GM21737 (cell line): ENCODE data around the gene TACR1.
"Not testable (repeated sequence)": the region's sequence is repeated elsewhere in the genome, so short reads cannot be mapped to it uniquely, and the experiment has no call there.

ENCODE experiments used
- ATAC-seq: cut with Tn5 transposase; IDR thresholded peaks from one replicate; pipeline ENCODE4 v1.9.1; 2021; ENCODE audit warnings: mild to moderate bottlenecking, moderate library complexity; ENCODE audit not compliant: unreplicated experiment

TACR1 gene, protein sequence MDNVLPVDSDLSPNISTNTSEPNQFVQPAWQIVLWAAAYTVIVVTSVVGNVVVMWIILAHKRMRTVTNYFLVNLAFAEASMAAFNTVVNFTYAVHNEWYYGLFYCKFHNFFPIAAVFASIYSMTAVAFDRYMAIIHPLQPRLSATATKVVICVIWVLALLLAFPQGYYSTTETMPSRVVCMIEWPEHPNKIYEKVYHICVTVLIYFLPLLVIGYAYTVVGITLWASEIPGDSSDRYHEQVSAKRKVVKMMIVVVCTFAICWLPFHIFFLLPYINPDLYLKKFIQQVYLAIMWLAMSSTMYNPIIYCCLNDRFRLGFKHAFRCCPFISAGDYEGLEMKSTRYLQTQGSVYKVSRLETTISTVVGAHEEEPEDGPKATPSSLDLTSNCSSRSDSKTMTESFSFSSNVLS

DNA sequence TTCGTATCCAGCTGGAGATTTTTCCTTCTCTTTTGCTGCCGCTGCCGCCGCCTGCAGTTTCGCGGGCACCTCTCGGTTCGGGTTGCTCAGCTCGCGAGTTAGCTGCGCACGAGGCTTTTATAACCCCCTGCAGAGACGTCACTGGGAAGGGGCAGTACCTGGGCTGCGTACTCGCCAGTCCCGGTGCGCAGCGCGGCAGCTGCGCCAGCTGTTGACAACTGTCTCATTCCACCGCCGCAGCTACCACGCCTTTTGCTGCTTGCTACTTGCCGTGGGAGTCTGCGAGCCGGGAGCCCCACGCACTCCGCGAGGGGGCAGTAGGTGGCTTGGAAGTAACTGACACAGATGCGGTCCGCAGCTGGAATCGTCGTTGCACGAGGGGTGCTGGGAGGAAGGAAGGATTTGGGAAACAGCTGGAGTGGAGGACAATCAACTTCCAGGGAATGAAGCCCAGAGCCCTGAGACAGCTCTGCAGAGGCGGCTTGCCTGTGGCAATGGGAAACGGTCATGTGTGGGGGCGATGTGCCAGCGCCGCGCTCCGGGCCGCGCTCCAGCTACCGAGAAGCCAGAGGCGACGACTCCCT lies at the start of gene TACR1:
TACR1 (minus strand) TSS at position 93 of the 584 bp plus-strand sequence. CDS start 586 bp downstream, outside the sequence.
- peak; percentile 79 for ATAC-seq

DNA sequence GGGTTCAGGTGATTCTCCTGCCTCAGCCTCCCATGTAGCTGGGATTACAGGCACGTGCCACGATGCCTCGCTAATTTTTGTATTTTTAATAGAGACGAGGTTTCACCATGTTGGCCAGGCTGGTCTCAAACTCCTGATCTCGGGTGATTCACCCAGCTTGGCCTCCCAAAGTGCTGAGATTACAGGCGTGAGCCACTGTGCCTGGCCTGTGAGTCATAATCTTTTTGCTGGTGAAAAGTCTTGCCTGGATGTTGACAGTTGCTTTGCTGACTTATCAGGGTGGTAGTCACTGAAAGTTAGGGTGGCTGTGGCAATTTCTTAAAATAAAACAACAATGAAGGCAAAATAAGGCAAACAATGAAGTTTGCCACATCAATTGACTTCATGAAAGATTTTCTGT lies 49.3 kb upstream of the TACR1 start:
- not testable (repeated sequence) for ATAC-seq

DNA sequence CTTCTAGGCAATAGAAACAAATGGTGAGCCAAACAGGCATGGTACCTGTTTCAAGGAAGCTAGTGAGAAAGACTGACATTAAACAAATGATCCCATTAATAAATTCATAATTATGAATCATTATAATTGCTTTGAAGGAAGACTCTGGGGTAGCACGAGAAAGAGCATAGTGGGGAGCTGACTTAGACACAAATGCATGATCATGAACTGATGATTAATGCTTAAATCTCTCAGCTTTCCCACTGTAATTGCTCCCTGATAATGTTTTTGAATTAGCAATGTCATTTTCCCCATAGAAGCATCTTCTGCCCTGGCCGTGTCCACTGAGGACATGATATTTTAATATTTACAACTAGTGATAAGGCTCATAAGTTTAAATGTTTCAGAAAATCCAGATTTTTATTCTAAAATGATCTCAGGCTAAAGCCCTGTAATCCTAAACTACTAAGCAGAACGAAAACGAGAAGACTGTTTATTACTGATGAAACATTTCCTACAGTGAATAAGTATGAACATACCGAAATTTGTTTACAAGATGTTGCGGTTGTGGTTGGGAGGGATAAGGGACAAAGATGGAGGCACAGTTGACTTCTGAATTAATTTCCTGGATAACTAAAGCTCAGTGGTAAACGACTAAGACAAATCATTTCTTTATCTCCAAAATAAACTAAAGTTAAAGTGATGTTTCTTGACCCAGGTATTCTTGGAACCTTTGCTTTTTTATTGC lies 47.3 kb upstream of the TACR1 start:
- ATAC-seq: no peak

DNA sequence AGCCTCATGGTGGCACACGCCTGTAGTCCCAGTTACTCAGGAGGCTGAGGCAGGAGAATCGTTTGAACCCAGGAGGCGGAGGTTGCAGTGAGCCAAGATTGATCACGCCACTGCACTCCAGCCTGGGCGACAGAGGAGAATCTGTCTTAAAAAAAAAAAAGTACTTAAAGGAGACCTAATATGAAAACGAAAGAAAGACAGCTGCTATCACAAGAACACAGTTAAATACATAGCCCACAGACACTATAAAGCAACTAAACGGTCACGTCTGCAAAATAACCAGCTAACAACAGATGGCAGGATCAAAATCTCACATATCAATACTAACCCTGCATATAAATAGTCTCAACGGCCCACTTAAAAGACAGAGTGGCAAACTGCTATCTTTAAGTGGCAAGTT lies 43.9 kb upstream of the TACR1 start:
- ATAC-seq: no peak

DNA sequence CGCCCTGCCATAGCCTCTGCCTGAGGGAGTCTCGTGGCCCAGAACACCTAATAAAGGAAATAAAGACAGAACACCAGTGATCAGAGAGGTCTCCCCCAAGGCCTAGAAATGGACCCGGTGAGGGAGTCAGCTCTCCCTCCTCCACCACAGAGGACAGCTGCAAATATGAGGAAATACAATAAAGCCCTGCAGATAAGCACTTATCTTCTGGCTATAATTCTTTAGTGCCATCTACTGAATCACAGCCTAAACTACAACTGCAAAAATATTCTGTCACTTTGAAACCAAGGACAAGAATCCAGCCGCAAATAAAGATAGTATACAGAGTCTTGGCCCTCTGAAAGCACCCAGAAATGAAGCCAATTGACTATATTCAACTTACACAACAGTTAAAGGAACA lies 42.4 kb upstream of the TACR1 start:
- ATAC-seq: no peak

DNA sequence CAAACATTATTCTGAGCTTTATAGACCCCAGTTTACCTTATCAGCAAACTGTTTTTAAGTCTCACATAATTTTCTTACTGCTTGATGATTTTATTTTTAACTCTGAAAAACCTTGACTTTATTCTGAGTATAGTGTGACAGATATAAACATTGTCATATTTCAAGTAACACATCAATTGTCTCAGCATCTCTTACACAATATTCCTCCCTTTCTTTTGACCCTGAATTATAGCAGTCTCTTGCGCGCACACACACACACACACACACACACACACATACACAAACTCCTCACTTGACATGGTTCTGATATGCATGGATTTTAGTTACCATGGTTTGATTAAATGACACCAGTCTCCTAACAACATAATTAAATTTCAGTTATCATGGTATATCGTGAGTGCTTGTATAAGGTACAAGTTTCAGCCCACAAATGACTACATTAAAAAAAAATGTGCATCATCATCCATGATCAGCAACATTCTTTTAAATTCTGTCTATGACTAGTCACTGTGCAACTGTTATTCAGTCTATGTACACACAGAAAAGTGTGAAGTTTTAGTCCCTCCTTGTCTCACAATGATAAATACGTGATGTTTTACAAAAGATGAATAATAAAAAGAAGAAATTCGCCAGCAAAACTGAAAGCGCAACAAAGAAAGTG lies 39.5 kb upstream of the TACR1 start:
- ATAC-seq: no peak

DNA sequence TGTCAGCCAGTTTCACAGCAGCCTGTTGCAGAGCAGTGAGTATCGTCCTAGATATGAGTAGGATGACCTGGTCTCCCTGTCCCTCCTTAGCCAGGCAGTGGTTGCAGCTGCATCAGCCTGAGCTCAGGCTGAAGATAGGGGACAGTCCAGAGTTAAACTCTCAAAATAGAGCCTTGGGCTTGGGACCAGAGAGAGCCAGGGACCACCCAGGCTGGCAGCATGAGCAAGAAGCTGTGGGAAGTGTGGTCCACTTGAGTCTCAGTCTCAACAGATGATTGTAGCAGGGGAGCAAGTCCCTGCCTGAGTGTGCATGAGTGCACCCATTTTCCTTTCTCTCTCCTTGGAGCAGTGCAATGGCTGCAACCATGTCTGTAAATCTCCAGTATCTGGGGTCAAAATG lies 38.0 kb upstream of the TACR1 start:
- no peak for ATAC-seq

DNA sequence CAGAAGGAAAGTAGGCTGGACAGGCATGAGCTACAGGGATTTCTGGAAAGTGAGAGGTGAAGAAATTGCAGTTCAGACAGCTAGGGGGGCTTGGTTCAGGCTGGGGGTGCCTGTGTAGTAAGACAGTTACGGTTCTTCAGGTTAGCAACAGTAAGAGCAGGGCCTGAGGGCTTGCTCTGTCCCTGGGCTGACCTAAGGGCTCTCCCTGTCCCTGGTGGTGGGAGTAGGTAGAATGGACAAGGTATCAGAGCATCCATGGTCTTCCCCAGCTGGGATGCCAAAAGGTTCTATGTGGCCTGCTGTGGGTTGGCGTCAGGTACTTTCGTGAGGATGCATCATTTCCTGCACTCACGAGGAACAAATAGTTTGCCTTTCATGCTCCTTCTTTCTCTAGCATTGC lies 34.6 kb upstream of the TACR1 start:
- no peak for ATAC-seq

DNA sequence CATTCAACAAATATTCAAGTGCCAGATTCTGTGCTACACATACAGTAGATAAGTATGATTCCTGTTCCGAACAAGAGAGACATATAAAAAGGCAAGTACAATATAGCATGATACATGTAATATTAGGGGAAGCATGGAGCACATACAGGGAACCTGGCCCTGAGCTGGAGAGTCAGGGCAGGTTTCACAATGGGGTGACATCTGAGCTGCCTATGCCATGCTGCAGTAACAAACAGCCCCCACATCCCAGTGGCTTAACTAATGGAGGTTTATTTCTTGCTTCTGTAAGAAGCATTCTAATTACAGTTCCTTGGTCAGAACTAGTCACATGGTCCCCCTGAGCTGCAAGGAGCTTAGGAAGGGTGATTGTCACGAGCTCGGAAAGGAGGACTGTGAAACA lies 27.3 kb upstream of the TACR1 start:
- ATAC-seq: no peak

DNA sequence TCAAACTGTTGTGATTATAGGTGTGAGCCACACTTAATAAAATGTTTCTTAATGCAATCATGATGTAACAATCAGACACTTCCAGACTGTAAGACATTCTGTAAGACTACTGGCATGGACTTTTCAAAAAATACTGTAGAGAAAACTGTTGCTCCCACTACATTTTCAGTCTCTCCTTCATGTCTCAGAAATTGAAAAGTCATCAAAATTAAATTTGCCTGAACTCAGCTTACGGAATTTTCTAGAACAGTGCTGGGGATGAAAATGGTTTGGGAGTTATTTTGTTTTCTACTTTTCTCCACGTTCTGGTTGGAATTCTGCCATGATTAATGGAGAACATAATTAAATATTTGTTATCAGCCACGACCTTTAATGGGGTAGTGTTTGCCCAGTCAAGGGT lies 26.8 kb upstream of the TACR1 start:
- ATAC-seq: no peak

DNA sequence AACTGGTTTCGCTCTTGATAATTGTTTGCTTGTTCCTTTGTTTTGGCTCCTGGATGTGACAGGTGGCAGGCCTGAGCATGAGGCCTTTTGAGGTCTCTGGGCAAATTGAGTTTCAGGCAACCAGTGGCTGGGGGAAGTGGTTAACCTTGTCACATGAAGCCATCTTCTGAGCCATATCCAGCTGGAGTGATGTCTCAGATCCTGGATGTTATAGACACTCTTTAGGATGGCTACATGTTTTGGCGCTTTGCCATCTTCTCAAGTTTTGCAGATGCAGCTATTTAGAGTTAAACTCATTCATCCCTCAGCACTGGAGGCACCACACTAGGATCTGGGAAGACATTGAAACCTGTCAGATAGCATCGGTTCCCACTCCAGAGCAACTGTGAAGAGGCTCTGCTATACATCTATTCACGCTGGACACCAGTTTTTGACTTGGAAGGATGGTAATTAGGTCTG lies 25.3 kb upstream of the TACR1 start:
- ATAC-seq: no peak

DNA sequence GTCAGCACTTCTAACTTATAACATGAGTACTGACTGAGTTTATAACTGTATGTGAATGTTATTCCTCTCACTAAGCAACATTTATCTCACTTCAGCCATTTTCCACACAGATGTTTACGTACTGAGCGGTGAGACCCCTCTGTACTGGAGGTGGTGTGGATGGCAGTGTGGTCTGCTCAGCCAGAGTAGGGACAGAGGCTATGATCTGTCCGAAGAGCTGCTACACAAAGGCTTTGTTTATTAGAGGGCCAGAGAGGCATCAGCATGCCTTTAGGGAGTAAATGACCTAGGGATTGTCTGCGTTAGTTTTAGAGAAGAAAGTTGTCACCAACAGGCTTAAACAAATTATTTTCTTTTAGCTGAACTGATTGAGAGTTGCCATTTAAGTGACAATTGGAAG lies 23.2 kb upstream of the TACR1 start:
- no peak for ATAC-seq

DNA sequence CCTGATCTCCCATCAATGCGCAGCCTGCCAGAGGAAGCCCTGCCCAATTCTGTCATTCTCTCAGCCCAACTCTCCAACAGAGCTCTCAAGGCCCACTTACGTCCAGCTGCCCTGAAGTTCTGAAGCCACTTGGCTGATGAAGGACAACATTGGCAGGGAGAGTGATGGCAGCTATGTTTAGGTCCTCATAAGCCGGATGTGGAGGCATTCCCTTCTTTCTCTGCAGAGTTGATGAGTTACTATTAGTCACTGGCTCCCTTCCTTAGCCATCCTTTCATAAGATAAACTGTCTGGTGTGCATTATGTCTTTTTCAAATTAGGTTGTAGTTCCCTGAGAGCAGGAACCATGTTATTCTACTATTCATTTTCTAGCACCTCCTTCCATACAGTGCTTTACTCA lies 22.5 kb upstream of the TACR1 start:
- no peak for ATAC-seq

DNA sequence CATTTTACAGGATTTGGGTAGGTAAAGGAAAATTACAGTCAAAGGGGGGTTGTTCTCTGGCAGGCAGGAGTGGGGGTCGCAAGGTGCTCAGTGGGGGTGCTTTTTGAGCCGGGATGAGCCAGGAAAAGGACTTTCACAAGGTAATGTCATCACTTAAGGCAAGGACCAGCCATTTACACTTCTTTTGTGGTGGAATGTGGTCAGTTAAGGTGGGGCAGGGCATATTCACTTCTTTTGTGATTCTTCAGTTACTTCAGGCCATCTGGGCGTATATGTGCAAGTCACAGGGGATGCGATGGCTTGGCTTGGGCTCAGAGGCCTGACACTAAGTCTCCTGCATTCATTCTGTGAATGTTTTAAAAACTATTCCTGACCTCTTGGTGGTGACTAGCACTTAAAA lies 19.9 kb upstream of the TACR1 start:
- not testable (repeated sequence) for ATAC-seq

DNA sequence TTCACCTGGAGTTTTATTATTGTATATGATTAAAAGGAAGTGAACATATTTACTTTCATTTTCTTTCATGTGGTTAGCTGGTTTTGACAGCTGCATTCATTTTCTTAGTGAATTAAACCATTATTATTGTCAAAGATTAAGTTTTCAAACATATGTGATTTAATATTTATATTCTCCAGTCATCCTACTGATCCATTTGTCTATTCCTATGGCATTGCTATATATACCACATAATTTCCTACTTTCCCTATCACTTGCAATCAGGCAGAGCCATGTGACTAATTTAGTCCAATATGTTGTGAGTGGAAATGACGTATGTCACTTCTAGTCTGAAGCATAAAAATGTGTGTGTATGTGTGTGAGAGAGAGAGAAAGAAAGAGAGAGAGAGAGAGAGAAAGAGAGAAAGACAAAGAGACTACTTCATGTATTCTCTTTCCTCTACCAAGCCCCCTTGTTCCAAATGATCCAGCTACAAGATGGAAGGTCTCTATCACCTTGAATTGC lies 12.0 kb upstream of the TACR1 start:
- no peak for ATAC-seq

DNA sequence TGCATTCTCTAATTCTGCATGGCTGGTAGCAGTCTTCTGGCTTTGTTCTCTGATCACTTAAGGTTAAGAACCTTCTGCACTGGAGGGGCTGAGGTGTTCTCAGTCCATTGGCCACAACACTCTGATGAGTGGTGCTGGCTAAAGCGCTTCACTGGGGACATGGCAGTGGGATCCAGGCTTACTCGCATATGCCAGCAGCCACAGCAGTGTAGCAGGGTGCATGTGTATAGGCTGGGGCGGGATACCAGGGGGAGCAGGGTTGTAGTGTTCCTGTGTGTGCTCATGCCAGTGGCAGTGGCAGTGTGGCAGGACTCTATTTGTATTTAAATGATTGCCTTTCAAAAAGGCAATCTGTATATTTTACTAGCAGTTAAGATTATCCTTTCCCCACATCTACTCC lies 11.1 kb upstream of the TACR1 start:
- no peak for ATAC-seq

DNA sequence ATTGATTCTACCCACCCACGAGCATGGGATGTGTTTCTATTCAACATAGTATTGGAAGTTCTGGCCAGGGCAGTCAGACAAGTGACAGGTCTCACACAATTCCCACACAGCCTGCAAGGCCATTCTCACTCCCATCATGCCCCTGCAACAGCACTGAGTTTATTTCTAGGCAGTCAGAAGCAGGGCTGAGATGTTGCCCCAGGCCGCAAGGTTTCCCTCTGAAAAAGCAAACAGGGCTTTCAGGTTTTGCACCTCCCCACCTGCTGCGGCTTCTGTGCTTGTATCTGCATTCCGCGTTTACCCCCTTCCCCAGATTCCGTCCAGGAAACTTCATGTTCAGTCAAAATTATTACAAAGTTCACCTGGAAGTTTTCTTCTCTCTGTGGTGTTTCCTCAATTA lies 9.4 kb upstream of the TACR1 start:
- ATAC-seq: no peak

DNA sequence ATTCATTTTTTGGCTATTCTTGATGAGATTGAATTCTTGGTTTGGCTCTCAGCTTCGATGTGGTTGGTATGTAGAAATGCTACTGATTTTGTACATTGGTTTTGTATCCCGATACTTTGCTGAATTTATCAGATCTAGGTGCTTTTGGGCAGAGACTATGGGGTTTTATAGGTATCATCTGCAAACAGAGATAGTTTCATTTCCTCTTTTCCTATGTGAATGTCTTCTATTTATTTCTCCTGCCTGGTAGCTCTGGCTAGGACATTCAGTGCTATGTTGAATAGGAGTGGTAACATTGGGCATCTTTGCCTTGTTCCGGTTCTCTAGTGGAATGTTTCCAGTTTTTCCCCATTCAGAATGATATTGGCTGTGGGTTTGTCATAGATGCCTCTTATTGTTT lies 5.5 kb upstream of the TACR1 start:
- ATAC-seq: no peak

DNA sequence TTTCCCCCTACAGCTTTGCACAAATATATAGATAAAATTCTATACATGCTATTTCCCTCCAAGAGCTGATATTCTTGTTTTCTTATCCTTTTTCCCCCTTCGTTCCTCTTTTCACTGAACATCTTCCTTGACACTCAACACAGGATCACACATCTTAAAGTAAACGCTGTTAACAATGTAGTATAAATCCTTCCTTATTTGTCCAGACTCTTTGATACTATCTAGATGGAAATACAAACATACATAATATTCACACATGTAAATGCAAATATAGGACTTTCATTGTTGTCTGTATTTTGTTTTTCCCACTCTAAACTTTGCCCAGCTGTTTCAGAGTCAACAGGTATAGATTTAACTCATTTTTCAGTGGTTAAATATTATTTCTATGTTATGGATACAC lies 3.0 kb upstream of the TACR1 start:
- no peak for ATAC-seq

DNA sequence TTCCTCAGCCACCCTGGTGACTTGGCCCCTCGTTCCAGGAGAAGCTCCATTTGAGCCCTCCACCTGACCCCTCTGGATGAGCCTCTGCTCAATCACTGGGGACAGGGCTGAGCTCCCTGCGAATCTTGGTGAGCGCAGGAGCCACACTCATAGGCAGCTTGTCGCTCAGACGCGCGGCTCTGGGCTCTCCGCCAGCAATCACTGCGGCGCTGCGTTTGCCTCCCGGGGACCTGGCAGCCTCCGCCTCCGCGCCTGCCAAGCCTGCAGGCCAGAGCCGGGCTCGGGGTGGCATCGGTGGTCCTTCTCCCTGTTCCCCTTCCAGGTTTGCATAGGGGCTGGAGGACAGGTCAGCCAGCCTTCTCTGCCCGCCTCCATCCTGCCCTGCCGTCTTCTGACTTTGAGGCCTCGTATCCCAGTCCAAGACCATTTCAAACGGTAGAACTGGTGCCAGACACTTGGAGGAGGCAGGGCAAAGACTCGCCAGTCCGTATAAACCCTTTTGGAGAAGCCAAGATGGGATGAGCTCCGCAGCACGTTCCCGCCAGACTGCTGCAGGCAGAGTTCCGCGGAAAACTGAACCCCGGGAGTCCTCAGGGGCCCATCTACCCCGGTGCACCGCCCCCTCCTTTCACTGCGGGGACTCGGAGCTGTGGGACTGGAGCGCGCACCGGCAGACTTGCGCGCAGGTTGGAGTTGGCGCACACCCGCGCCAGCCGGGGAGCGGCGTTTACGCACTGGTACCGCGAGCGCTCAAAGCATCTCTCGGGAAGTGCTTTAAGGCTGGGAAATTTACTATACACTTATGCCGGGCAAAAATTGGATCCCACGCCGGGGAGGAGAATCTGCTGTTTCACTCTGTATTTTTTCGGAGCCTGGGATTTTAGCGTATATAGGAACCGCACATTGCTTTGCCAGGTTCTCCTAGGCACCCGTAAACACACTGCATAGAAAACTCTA lies 1.1 kb upstream of the TACR1 start:
- ATAC-seq: no peak
